ENCODE measurements around the gene LRRK2.
"Not testable (repeated sequence)": the region's sequence is repeated elsewhere in the genome, so short reads cannot be mapped to it uniquely, and the experiment has no call there.

LRRK2 gene

GRCh38 chr12:40244526-40245156 is 19.8 kb downstream of the LRRK2 start:
- H3K27ac Mint-ChIP-seq; H3K9me3 Mint-ChIP-seq; H3K4me1 Mint-ChIP-seq (ENCODE audit: low read depth); intact Hi-C loops (cut with micrococcal nuclease); H3K4me3 Mint-ChIP-seq: not testable (repeated sequence)
- Mint-ChIP-seq H3K27me3 (peaks cover 11% of the 10 kb centered on the region), H3K36me3 (ENCODE audit: low read depth) (peaks cover 16% of the 10 kb centered on the region)

- peaks cover 18% of the 10 kb centered on the region for H3K27me3 Mint-ChIP-seq
- intact Hi-C loops (cut with micrococcal nuclease): no loop called here
- H3K4me3 Mint-ChIP-seq: no peak overlapping the region
- peaks cover 29% of the 10 kb centered on the region for H3K36me3 Mint-ChIP-seq (ENCODE audit: low read depth)
- H3K4me1 Mint-ChIP-seq (ENCODE audit: low read depth): peaks cover 9% of the 10 kb centered on the region
- H3K9me3 Mint-ChIP-seq: no peaks in the 10 kb centered on the region
- H3K27ac Mint-ChIP-seq: no peak overlapping the region
Observed at GRCh38 chr12:40248034-40248433, 23.2 kb downstream of the LRRK2 start.

GRCh38 chr12:40248585-40249297 is 23.9 kb downstream of the LRRK2 start:
- intact Hi-C loops (cut with micrococcal nuclease): no loop called here
- Mint-ChIP-seq H3K27ac (no peak overlapping the region), H3K9me3 (no peaks in the 10 kb centered on the region), H3K4me1 (ENCODE audit: low read depth) (peaks cover 9% of the 10 kb centered on the region), H3K36me3 (ENCODE audit: low read depth) (peaks cover 35% of the 10 kb centered on the region), H3K4me3 (no peak overlapping the region), H3K27me3 (peaks cover 18% of the 10 kb centered on the region)

GRCh38 chr12:40250652-40251051 is 25.9 kb downstream of the LRRK2 start:
- H3K9me3 Mint-ChIP-seq; H3K4me1 Mint-ChIP-seq (ENCODE audit: low read depth); intact Hi-C loops (cut with micrococcal nuclease); H3K27ac Mint-ChIP-seq; H3K4me3 Mint-ChIP-seq: not testable (repeated sequence)
- Mint-ChIP-seq H3K27me3 (peaks cover 31% of the 10 kb centered on the region), H3K36me3 (ENCODE audit: low read depth) (peaks cover 47% of the 10 kb centered on the region)

- peaks cover 47% of the 10 kb centered on the region for H3K27me3 Mint-ChIP-seq
- H3K36me3 Mint-ChIP-seq (ENCODE audit: low read depth): peaks cover 63% of the 10 kb centered on the region
- H3K4me3 Mint-ChIP-seq: no peak overlapping the region
- H3K9me3 Mint-ChIP-seq: no peaks in the 10 kb centered on the region
- peaks cover 3% of the 10 kb centered on the region for H3K4me1 Mint-ChIP-seq (ENCODE audit: low read depth)
- H3K27ac Mint-ChIP-seq: no peak overlapping the region
- intact Hi-C loops (cut with micrococcal nuclease): no loop called here
Observed at GRCh38 chr12:40253936-40254335, 29.1 kb downstream of the LRRK2 start.

GRCh38 chr12:40254455-40255085 is 29.8 kb downstream of the LRRK2 start:
- intact Hi-C loops (cut with micrococcal nuclease): no loop called here
- no peaks in the 10 kb centered on the region for H3K9me3 Mint-ChIP-seq
- H3K36me3 Mint-ChIP-seq (ENCODE audit: low read depth): peaks cover 69% of the 10 kb centered on the region
- H3K4me1 Mint-ChIP-seq (ENCODE audit: low read depth): no peaks in the 10 kb centered on the region
- H3K4me3 Mint-ChIP-seq: no peak overlapping the region
- H3K27ac Mint-ChIP-seq: no peak overlapping the region
- H3K27me3 Mint-ChIP-seq: peaks cover 52% of the 10 kb centered on the region

- Mint-ChIP-seq H3K4me3 (no peak overlapping the region), H3K36me3 (ENCODE audit: low read depth) (peaks cover 49% of the 10 kb centered on the region), H3K4me1 (ENCODE audit: low read depth) (peaks cover 20% of the 10 kb centered on the region), H3K9me3 (no peaks in the 10 kb centered on the region), H3K27me3 (peaks cover 52% of the 10 kb centered on the region), H3K27ac (no peak overlapping the region)
- intact Hi-C loops (cut with micrococcal nuclease): no loop called here
Observed at GRCh38 chr12:40258371-40258770, 33.6 kb downstream of the LRRK2 start.

GRCh38 chr12:40261937-40262336 is 37.1 kb downstream of the LRRK2 start:
- H3K9me3 Mint-ChIP-seq: no peaks in the 10 kb centered on the region
- intact Hi-C loops (cut with micrococcal nuclease): loop anchor here (5.0 kb wide), 1 partner anchor 110 kb away; no protein-coding TSS in a partner anchor
- H3K4me3 Mint-ChIP-seq: no peak overlapping the region
- H3K27me3 Mint-ChIP-seq: peaks cover 44% of the 10 kb centered on the region
- peaks cover 45% of the 10 kb centered on the region for H3K36me3 Mint-ChIP-seq (ENCODE audit: low read depth)
- H3K4me1 Mint-ChIP-seq (ENCODE audit: low read depth): peaks cover 27% of the 10 kb centered on the region
- no peak overlapping the region for H3K27ac Mint-ChIP-seq

GRCh38 chr12:40262657-40263056 is 37.9 kb downstream of the LRRK2 start:
- Mint-ChIP-seq H3K4me3 (no peak overlapping the region), H3K4me1 (ENCODE audit: low read depth) (peaks cover 27% of the 10 kb centered on the region), H3K9me3 (no peaks in the 10 kb centered on the region), H3K27ac (no peak overlapping the region), H3K36me3 (ENCODE audit: low read depth) (peaks cover 45% of the 10 kb centered on the region), H3K27me3 (peaks cover 45% of the 10 kb centered on the region)
- intact Hi-C loops (cut with micrococcal nuclease): loop anchor here (5.0 kb wide), 1 partner anchor 110 kb away; no protein-coding TSS in a partner anchor

- Mint-ChIP-seq H3K4me1 (ENCODE audit: low read depth) (peaks cover 27% of the 10 kb centered on the region), H3K9me3 (no peaks in the 10 kb centered on the region), H3K4me3 (no peak overlapping the region), H3K27me3 (peaks cover 40% of the 10 kb centered on the region), H3K27ac (no peak overlapping the region), H3K36me3 (ENCODE audit: low read depth) (peaks cover 35% of the 10 kb centered on the region)
- intact Hi-C loops (cut with micrococcal nuclease): loop anchor here (5.0 kb wide), 1 partner anchor 112 kb away; no protein-coding TSS in a partner anchor
Observed at GRCh38 chr12:40263616-40264409, 39.0 kb downstream of the LRRK2 start.

GRCh38 chr12:40271981-40272664 is 47.3 kb downstream of the LRRK2 start:
- H3K4me1 Mint-ChIP-seq (ENCODE audit: low read depth): no peaks in the 10 kb centered on the region

GRCh38 chr12:40281791-40282364 is 57.1 kb downstream of the LRRK2 start:
- no peak overlapping the region for H3K27ac Mint-ChIP-seq
- no peaks in the 10 kb centered on the region for H3K4me1 Mint-ChIP-seq (ENCODE audit: low read depth)
- intact Hi-C loops (cut with micrococcal nuclease): no loop called here
- no peak overlapping the region for H3K4me3 Mint-ChIP-seq
- H3K9me3 Mint-ChIP-seq: no peaks in the 10 kb centered on the region
- peaks cover 50% of the 10 kb centered on the region for H3K36me3 Mint-ChIP-seq (ENCODE audit: low read depth)
- H3K27me3 Mint-ChIP-seq: no peaks in the 10 kb centered on the region

More at GRCh38 chr12:40271981-40272664, 47.3 kb downstream of the LRRK2 start:
- H3K27me3 Mint-ChIP-seq: peaks cover 31% of the 10 kb centered on the region
- H3K27ac Mint-ChIP-seq: no peak overlapping the region
- no peak overlapping the region for H3K4me3 Mint-ChIP-seq
- peaks cover 19% of the 10 kb centered on the region for H3K36me3 Mint-ChIP-seq (ENCODE audit: low read depth)
- intact Hi-C loops (cut with micrococcal nuclease): no loop called here
- no peaks in the 10 kb centered on the region for H3K9me3 Mint-ChIP-seq

- intact Hi-C loops (cut with micrococcal nuclease): no loop called here
- H3K4me3 Mint-ChIP-seq: no peak overlapping the region
- H3K4me1 Mint-ChIP-seq (ENCODE audit: low read depth): no peaks in the 10 kb centered on the region
- no peaks in the 10 kb centered on the region for H3K27me3 Mint-ChIP-seq
- no peak overlapping the region for H3K27ac Mint-ChIP-seq
- H3K9me3 Mint-ChIP-seq: no peaks in the 10 kb centered on the region
- H3K36me3 Mint-ChIP-seq (ENCODE audit: low read depth): peaks cover 37% of the 10 kb centered on the region
Observed at GRCh38 chr12:40286583-40286982, 61.8 kb downstream of the LRRK2 start.

Data from dendritic cell treated with granulocyte-macrophage colony-stimulating factor and Interleukin-4, amounts not matched to agents 40 ng/mL and 50 ng/mL, for 4 days (primary cell).